Stomach (tissue), 9 donors: ENCODE results near the gene GHDC. TPM values are rescaled to one million over a fixed set of nuclear protein-coding genes. Genes with fewer than 3 reads are reported as not detected.
"Not testable (repeated sequence)": the region's sequence is repeated elsewhere in the genome, so short reads cannot be mapped to it uniquely, and the experiment has no call there.

Experiments
- DNase-seq, 2 donors: peaks; one replicate each; pipeline versions ENCODE4 v3.0.0 to v3.0.0-alpha.2; 2013 to 2019
- H3K27ac ChIP-seq, 5 donors: fragments of 200-600 bp in 4 of 5; sonication (generic) in 4 of 5; one replicate each; pipeline ENCODE4 v1.5.1; 2013 to 2019; ENCODE audit warnings: mild to moderate bottlenecking in 1 of 5, moderate library complexity in 1 of 5
- H3K27me3 ChIP-seq, 3 donors: fragments of 200-600 bp; sonication (generic); one replicate each; pipeline ENCODE4 v1.5.1; 2017 to 2019; ENCODE audit warnings: mixed run types in 1 of 3
- H3K36me3 ChIP-seq, 4 donors: fragments of 200-600 bp; sonication (generic); 1 replicate in 3 of 4; 2 replicates in 1 of 4; pipeline ENCODE4 v1.5.1; 2016 to 2019
- H3K4me1 ChIP-seq, 4 donors: fragments of 200-600 bp; sonication (generic); one replicate each; pipeline ENCODE4 v1.5.1; 2016 to 2019
- H3K4me3 ChIP-seq, 4 donors: fragments of 200-600 bp; sonication (generic) in 3 of 4; one replicate each; pipeline ENCODE4 v1.5.1; 2016 to 2019; ENCODE audit warnings: mild to moderate bottlenecking in 1 of 4
- H3K9me3 ChIP-seq, 4 donors: fragments of 200-600 bp; sonication (generic); one replicate each; pipeline ENCODE4 v1.5.1; 2016 to 2019
- EP300 ChIP-seq: sonication (generic); formaldehyde crosslinking; IDR thresholded peaks from one replicate; pipeline ENCODE4 v1.6.1; 2017; ENCODE audit warnings: antibody characterized with exemption
- POLR2A ChIP-seq, 4 donors: fragments of 450-650 bp; IDR thresholded peaks; one replicate each; pipeline ENCODE4 v1.6.1; 2016; ENCODE audit warnings: antibody characterized with exemption in 4 of 4, control low read depth in 2 of 4, mild to moderate bottlenecking in 1 of 4, moderate library complexity in 1 of 4
- POLR2AphosphoS5 ChIP-seq, 3 donors: sonication (generic); formaldehyde crosslinking; IDR thresholded peaks; one replicate each; pipeline ENCODE4 v1.6.1; 2016; ENCODE audit warnings: antibody characterized with exemption in 3 of 3
- WGBS, 5 donors: extraction: QIAGEN DNeasy Blood & Tissue Kit in 3 of 5; methylation state at CpG; one replicate each; pipeline versions ENCODE4 v1.1.5 to v1.1.7; 2013 to 2018; 5-methylcytosine and 5-hydroxymethylcytosine counted together
- intact Hi-C: fragments of 100-400 bp; cut with DNase I; formaldehyde crosslinking; loops from one replicate; pipeline ENCODE4 v1.15.1; 2023; ENCODE audit warnings: low total_unique reads
- polyA plus RNA-seq, 3 donors: library from polyadenylated mRNA; stranded (reverse); fragments of 200-250 nt; gene quantifications; one replicate each; pipeline ENCODE4 v1.2.3, GENCODE V29; 2013
- total RNA-seq, 5 donors: library from RNA; depleted of rRNA; stranded (reverse); fragments of >200 nt; gene quantifications; one replicate each; pipeline versions ENCODE4 v1.1.0 to v1.2.3, GENCODE V29; 2014 to 2016
- TF ChIP-seq, protein P1 (sequence below), 7 experiments: fragments of 450-650 bp in 4 of 7; fragments of 200-600 bp in 3 of 7; sonication (generic) in 3 of 7; IDR thresholded peaks; one replicate each; pipeline ENCODE4 v1.5.1; 2016 to 2019; ENCODE audit warnings: antibody characterized with exemption in 7 of 7, control low read depth in 2 of 7, mild to moderate bottlenecking in 1 of 7
- donor health status: healthy with polysubstance abuse.
- donor health status: Bipolar disorder and iron deficiency.
- donor health status: healthy.

Gene GHDC
- total and polyA plus RNA-seq, 8 donors = 7.1 to 43.2 (median 13.9) TPM; not detected in 1

GRCh38 chr17:42210046-42210445 is 15.8 kb upstream of the GHDC start:
- peaks cover 0 to 7% (median 0%) of the 10 kb centered on the region in 4 donors for H3K4me1 ChIP-seq
- peaks cover 46 to 99% (median 98%) of the 10 kb centered on the region in 4 donors for H3K36me3 ChIP-seq
- no peaks in the 10 kb centered on the region for H3K9me3 ChIP-seq
- H3K4me3 ChIP-seq = no peak overlapping the region
- no peaks in the 10 kb centered on the region for H3K27me3 ChIP-seq
- H3K27ac ChIP-seq = no peak overlapping the region
- DNase-seq = no peak
- intact Hi-C loops = no loop called here
- WGBS, 5 donors = 85 to 96% (median 91%) methylated on average over 6 of the region's 6 CpGs
- no peak for TF ChIP-seq EP300
- TF ChIP-seq, protein P1, sequence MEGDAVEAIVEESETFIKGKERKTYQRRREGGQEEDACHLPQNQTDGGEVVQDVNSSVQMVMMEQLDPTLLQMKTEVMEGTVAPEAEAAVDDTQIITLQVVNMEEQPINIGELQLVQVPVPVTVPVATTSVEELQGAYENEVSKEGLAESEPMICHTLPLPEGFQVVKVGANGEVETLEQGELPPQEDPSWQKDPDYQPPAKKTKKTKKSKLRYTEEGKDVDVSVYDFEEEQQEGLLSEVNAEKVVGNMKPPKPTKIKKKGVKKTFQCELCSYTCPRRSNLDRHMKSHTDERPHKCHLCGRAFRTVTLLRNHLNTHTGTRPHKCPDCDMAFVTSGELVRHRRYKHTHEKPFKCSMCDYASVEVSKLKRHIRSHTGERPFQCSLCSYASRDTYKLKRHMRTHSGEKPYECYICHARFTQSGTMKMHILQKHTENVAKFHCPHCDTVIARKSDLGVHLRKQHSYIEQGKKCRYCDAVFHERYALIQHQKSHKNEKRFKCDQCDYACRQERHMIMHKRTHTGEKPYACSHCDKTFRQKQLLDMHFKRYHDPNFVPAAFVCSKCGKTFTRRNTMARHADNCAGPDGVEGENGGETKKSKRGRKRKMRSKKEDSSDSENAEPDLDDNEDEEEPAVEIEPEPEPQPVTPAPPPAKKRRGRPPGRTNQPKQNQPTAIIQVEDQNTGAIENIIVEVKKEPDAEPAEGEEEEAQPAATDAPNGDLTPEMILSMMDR (IDR thresholded peaks at IDR 0.05) = no peak
- no peak for TF ChIP-seq POLR2A (IDR thresholded peaks at IDR 0.05)
- TF ChIP-seq POLR2AphosphoS5 (IDR thresholded peaks at IDR 0.05) = no peak

DNA sequence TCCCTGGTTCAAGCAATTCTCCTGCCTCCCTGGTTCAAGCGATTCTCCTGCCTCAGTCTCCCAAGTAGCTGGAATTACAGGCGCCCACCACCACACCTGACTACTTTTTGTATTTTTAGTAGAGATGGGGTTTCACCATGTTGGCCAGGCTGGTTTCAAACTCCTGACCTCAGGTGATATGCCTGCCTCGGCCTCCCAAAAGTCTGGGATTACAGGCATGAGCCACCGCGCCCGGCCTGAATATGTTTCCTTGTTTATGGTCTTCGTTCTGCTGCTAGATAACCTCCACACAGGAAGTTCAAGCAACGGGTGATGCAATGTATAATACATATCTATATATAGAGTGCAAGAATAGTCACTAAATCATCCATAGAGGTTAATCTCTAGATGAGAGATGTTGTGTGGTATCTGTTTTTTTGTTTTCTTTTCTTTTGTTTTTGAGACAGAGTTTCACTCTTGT is 11.9 kb upstream of the GHDC start:
- H3K27ac ChIP-seq, H3K4me3 ChIP-seq, H3K9me3 ChIP-seq, H3K27me3 ChIP-seq, DNase-seq, intact Hi-C loops: not testable (repeated sequence)
- H3K36me3 ChIP-seq = peaks cover 46 to 100% (median 100%) of the 10 kb centered on the region in 4 donors
- peaks cover 0 to 11% (median 5%) of the 10 kb centered on the region in 4 donors for H3K4me1 ChIP-seq
- WGBS, 5 donors = 83 to 86% (median 84%) methylated on average over 8 of the region's 8 CpGs

DNA sequence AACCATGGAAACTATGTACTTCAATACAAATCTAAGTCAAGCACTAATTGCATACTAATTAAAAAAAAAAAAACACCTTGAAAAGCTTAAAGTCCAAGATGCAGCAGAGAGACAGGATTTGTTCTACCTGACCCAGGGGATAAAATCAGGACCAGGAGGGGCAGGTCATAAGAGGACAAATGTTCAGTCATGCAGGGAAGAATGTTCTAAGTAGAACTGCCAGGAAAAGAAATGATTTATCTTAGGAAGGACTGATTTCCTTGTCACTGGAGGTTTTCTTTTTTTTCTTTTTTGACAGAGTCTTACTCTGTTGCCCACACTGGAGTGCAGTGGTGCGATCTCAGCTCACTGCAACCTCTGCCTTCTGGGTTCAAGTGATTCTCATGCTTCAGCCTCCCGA is 9.1 kb upstream of the GHDC start:
- no peaks in the 10 kb centered on the region for H3K27me3 ChIP-seq
- no peaks in the 10 kb centered on the region for H3K9me3 ChIP-seq
- TF ChIP-seq POLR2AphosphoS5 (IDR thresholded peaks at IDR 0.05) = no peak
- TF ChIP-seq, protein P1 (IDR thresholded peaks at IDR 0.05) = no peak
- TF ChIP-seq POLR2A (IDR thresholded peaks at IDR 0.05) = no peak
- no peak for TF ChIP-seq EP300
- no peak overlapping the region for H3K27ac ChIP-seq
- intact Hi-C loops = no loop called here
- peaks cover 0 to 16% (median 13%) of the 10 kb centered on the region in 4 donors for H3K4me1 ChIP-seq
- H3K36me3 ChIP-seq = peaks cover 27 to 96% (median 90%) of the 10 kb centered on the region in 4 donors
- H3K4me3 ChIP-seq = no peak overlapping the region
- DNase-seq = no peak
- WGBS, 5 donors = 94 to 100% (median 96%) methylated on average over 2 of the region's 2 CpGs

GRCh38 chr17:42202696-42203095 is 8.4 kb upstream of the GHDC start:
- WGBS, 5 donors = 94 to 99% (median 97%) methylated on average over 5 of the region's 5 CpGs
- peaks cover 27 to 89% (median 83%) of the 10 kb centered on the region in 4 donors for H3K36me3 ChIP-seq
- intact Hi-C loops = no loop called here

GRCh38 chr17:42202159-42202558 is 7.9 kb upstream of the GHDC start:
- WGBS, 5 donors = 83 to 99% (median 94%) methylated on average over 1 to 6 of the region's 6 CpGs
- DNase-seq = no peak
- H3K4me1 ChIP-seq = peaks cover 0 to 16% (median 13%) of the 10 kb centered on the region in 4 donors
- H3K27ac ChIP-seq = peak overlapping the region in 1 of 5 donors; percentile 23
- H3K36me3 ChIP-seq = peaks cover 24 to 84% (median 78%) of the 10 kb centered on the region in 4 donors
- H3K4me3 ChIP-seq = no peak overlapping the region
- no peaks in the 10 kb centered on the region for H3K27me3 ChIP-seq
- intact Hi-C loops = no loop called here
- no peak for TF ChIP-seq POLR2A (IDR thresholded peaks at IDR 0.05)
- TF ChIP-seq POLR2AphosphoS5 (IDR thresholded peaks at IDR 0.05) = no peak
- TF ChIP-seq, protein P1 (IDR thresholded peaks at IDR 0.05) = no peak
- no peak for TF ChIP-seq EP300
- H3K9me3 ChIP-seq = no peaks in the 10 kb centered on the region

More at GRCh38 chr17:42202696-42203095, 8.4 kb upstream of the GHDC start:
- no peaks in the 10 kb centered on the region for H3K27me3 ChIP-seq
- no peaks in the 10 kb centered on the region for H3K9me3 ChIP-seq
- peak overlapping the region in 1 of 5 donors; percentile 23 for H3K27ac ChIP-seq
- TF ChIP-seq POLR2AphosphoS5 (IDR thresholded peaks at IDR 0.05) = no peak
- TF ChIP-seq, protein P1 (IDR thresholded peaks at IDR 0.05) = no peak
- TF ChIP-seq POLR2A (IDR thresholded peaks at IDR 0.05) = no peak
- no peak for TF ChIP-seq EP300
- DNase-seq = no peak
- H3K4me1 ChIP-seq = peaks cover 0 to 16% (median 13%) of the 10 kb centered on the region in 4 donors
- no peak overlapping the region for H3K4me3 ChIP-seq
